NK-92 (cell line): ENCODE data around the gene LRFN2.

Experiments used
- DNase-seq: peaks from one replicate; lab custom pipeline; 2025; ENCODE audit not compliant: unreplicated experiment; lab: John Stamatoyannopoulos, UW

LRFN2 gene

GRCh38 chr6:40520084-40520483 is 67.1 kb downstream of the LRFN2 start:
- no peak for DNase-seq

DNA sequence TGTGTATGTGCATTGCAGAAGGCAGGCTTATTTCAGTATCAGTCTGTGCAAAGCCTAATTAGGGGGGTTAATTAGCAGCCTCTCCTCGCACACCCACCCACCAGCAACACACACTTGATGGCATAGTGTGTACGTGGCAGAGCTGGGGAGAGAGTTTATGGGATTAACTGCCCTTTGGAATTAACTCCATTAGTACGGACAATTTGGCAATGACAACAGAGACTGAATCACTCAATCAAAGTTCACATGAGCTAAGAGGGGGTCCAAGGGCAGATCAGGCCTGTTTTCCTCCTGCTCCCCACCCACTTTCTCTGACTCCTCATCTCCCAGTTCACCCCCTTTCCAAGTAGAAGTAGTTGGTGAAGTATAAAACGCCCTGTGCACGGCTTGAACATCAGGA is 69.5 kb downstream of the LRFN2 start:
- DNase-seq, result no peak

DNA sequence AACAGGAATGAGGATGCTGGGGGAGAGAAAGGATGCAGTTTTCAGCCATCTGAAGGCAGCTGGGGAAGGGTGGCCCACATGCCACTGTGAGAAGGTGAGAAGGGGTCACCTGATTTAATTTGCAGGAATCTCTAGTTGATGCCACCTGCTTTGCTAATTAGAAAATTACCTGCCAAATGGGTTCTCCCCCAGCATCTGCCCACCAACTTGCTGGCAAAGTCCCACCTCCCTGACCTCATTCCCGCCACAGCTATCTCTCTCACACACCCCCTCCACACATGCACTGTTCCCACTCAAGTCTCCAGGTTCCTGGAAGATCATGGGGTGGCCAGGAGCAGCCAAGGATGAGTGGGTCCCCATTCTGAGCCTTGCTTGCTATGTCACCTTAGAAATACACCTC is 70.7 kb downstream of the LRFN2 start:
- DNase-seq, result no peak

- no peak for DNase-seq
Observed at GRCh38 chr6:40512340-40512739, 74.8 kb downstream of the LRFN2 start.

DNA sequence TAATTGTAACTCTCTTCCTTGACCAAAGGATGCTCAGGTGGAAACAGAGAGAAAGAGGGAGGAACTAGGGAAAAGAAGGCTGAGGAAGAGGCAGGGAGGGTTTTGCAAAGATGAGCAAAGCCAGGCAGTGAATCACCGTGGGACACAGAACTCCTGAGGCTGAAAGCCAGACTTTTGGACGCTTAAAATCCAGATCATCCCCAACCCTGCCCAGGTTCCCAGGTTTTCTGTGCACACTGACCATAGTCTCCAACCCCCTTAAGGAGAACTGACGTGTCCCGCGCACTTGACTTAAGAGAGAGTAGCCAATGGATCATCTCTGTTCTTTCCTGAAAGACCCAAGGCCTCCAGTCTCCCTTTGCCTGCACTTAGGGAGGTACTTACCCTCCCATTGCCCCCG is 75.3 kb downstream of the LRFN2 start:
- no peak for DNase-seq

GRCh38 chr6:40510442-40510841 is 76.7 kb downstream of the LRFN2 start:
- no peak for DNase-seq

DNA sequence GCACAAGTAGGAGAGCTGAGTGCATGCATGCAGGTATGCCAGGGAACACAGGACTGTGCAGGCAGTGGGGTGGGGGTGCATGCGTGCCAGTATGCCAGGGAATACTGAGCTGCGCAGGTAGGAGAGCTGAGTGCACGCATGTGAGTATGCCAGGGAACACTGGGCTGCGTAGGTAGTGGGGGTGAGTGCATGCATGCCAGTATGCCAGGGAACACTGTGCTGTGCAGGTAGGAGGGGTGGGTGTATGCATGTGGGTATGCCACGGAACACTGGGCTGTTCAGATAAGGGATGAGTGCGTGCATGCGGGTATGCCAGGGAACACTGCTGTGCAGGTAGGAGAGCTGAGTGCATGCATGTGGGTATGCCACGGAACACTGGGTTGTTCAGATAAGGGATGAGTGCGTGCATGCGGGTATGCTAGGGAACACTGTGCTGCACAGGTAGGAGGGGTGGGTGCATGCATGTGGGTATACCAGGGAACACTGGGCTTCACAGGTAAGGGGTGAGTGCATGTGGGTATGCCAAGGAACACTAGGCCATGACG is 77.4 kb downstream of the LRFN2 start:
- DNase-seq, result no peak

GRCh38 chr6:40509086-40509485 is 78.1 kb downstream of the LRFN2 start:
- no peak for DNase-seq

DNA sequence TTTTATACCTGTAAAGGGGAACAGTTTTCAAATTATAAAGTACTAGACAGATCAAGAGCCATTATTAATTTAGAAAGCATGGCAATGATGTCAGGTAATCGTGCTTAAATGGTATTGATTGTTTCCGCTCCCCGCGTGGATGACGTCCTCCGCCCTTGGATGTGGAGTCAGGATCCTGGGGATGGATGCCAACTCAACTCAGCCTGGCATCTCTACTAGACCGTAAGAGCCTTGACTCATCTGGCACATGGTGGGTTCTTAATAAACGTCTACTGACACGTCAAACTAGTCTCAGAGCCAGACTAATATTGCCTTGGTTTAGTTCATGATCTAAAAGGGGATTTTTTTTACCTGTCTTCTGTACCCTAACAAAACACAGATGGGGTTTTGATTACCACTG is 80.2 kb downstream of the LRFN2 start:
- DNase-seq, result no peak

DNA sequence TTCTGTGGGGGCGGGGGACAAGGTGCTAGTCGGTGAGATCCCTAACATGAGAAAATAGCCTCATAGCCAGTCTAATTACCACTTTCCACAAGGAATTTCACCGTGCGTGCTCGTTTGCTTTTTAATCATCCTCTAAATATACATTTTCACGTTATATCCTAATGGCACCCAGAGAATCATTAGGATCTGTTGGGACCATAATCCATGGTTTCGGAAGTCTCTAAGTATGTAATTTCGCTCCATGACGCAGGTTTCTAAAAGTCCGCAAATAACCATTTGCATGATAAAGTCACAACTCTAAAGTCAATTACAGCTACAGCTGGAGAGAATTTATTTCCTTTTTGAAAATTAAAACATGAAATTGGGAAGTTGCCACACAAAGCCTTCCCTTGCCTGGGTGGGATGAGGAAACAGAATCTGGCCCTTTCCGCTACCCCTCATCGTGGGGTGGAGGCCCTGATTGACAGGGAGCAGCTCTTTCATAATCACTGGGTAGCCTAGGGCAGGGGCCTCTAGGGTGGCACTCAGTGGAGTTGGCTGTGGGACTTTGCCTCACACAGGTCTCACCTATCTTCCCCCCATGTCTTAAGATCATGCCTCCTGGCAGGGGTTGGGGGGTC is 81.9 kb downstream of the LRFN2 start:
- no peak for DNase-seq

DNA sequence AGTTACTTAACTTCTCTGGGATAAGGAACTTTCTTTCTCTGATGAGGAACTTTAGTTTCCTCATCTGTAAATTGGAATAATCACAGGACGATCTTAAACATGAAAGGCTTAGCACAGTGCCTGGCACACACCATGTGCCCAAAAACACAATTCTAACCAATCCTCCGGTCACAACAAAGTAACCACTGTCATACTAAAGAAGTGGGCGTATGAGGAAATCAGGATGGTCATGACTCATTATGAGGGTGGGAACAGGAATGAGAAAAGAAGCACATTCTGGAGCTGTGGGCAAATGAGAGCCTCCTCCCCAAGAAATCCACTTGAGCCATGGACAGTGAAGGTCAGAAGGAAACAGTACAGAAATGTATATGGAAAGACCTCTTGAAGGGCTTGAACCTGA is 82.9 kb downstream of the LRFN2 start:
- no peak for DNase-seq

GRCh38 chr6:40500227-40500626 is 86.9 kb downstream of the LRFN2 start:
- DNase-seq, result no peak

- no peak for DNase-seq
Observed at GRCh38 chr6:40499215-40499614, 87.9 kb downstream of the LRFN2 start.

DNA sequence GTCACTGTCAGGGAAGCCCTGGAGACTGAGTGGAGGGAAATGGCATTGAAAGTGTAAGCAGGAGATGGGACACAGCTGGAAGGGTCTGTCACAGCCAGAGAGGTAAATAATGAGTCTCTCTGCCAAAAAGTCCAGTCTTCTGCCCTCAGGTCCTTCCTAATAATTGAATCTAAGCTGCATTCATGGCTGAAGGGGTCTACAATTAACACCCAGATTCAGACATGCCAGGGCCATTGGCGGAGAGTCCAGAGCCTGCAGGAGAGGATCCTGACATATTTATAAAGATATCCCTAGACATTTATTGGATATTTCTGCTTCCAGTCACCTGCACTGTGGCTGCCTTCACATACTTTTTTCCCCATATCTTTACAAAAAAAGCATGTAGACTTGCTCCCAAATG is 89.0 kb downstream of the LRFN2 start:
- DNase-seq, result no peak

GRCh38 chr6:40492187-40492586 is 95.0 kb downstream of the LRFN2 start:
- DNase-seq, result no peak

DNA sequence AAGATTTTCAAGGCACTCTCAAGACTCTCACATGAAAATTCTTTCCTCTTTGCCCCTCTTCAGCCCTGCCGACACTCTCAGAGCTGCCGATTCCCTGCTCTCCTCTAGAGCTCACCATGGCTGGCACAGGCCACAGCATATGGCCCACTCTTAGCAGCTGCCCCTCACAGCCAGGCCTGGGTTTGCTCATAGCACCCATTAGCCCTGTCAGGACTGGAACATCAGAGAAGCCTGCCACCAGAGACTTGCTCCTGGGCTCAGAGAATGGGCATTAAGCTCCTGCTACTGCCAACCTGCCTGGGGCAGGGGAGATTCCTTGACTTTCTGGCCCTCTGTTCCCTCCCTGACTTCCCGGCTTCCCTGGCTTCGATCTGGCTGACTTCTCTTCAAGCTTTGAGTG is 96.7 kb downstream of the LRFN2 start:
- DNase-seq, result no peak

DNA sequence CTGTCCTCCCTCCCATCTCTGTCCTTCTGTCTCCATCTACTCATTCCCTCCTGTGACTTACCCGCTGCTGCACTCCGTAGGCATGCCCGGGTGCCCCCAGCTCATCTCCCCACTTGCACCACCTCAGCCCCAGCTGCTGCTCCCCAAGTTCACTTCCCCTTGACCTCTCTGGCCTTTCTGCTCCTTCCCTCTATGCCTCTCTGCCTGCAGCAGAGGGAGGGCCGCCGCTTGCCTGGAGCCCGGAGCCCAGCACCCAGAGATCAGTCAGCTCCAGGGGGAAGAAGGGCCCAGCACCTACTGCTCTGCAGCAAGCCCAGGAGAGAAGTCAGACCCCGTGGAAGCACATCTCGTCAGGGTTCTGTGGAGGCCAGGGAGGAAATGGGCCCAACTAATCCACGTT is 97.4 kb downstream of the LRFN2 start:
- DNase-seq, result no peak

DNA sequence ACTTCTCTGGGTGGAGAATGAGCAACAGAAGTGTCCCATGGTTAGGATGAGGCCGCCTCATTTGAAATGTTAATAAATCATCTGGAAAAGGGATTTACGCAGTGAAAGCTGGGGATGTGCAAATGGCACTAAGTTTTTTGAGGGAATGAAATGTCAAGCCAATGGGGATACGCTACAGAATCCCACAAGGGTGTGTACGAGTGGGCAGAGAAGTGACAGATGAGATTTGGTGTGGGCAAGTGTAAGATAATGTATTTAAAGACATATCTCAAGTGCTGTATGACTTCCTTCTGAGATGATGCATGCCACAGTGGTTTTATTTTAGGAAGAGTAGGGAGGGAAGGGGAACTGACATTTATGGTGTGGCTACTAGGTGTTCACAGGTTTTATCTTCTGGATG is 100.6 kb downstream of the LRFN2 start:
- no peak for DNase-seq

- no peak for DNase-seq
Observed at GRCh38 chr6:40485795-40486194, 101.4 kb downstream of the LRFN2 start.

- DNase-seq, result no peak
Observed at GRCh38 chr6:40485300-40485699, 101.9 kb downstream of the LRFN2 start.

- DNase-seq, result no peak
Observed at GRCh38 chr6:40484066-40484465, 103.1 kb downstream of the LRFN2 start.

GRCh38 chr6:40482532-40482931 is 104.6 kb downstream of the LRFN2 start:
- no peak for DNase-seq

GRCh38 chr6:40480678-40481077 is 106.5 kb downstream of the LRFN2 start:
- no peak for DNase-seq
